GM18519 (cell line): ENCODE measurements around the gene GIGYF2.
A peak's percentile ranks its signal among the peaks of the same experiment; 100 is the strongest.
"Not testable (repeated sequence)": the region's sequence is repeated elsewhere in the genome, so short reads cannot be mapped to it uniquely, and the experiment has no call there.

Experiments used
- ATAC-seq: cut with Tn5 transposase; IDR thresholded peaks from one replicate; pipeline ENCODE4 v1.9.1; 2021; ENCODE audit warnings: mild to moderate bottlenecking, moderate library complexity; ENCODE audit not compliant: unreplicated experiment, low FRiP score

GIGYF2 gene

GRCh38 chr2:232697059-232697806, at the start of gene GIGYF2:
GIGYF2 (plus strand) TSS chr2:232697331; CDS start chr2:232735198, 37,867 bp downstream.
- peak; percentile 56 for ATAC-seq

GRCh38 chr2:232649033-232649432, 48.1 kb upstream of the GIGYF2 start:
- ATAC-seq: no peak

GRCh38 chr2:232652505-232652851, 44.7 kb upstream of the GIGYF2 start:
- no peak for ATAC-seq

GRCh38 chr2:232653441-232653840, 43.7 kb upstream of the GIGYF2 start:
- no peak for ATAC-seq

GRCh38 chr2:232655392-232655791, 41.7 kb upstream of the GIGYF2 start:
- no peak for ATAC-seq

GRCh38 chr2:232658217-232658785, 38.8 kb upstream of the GIGYF2 start:
- ATAC-seq: no peak

GRCh38 chr2:232659359-232659758, 37.8 kb upstream of the GIGYF2 start:
- ATAC-seq: no peak

GRCh38 chr2:232662486-232663260, 34.5 kb upstream of the GIGYF2 start:
- ATAC-seq: no peak

GRCh38 chr2:232666051-232666805, 30.9 kb upstream of the GIGYF2 start:
- no peak for ATAC-seq

- no peak for ATAC-seq
Observed at GRCh38 chr2:232667989-232668583, 29.0 kb upstream of the GIGYF2 start.

- no peak for ATAC-seq
Observed at GRCh38 chr2:232668805-232669444, 28.2 kb upstream of the GIGYF2 start.

GRCh38 chr2:232672588-232672987, 24.5 kb upstream of the GIGYF2 start:
- no peak for ATAC-seq

GRCh38 chr2:232674491-232674890, 22.6 kb upstream of the GIGYF2 start:
- ATAC-seq: no peak

GRCh38 chr2:232675381-232675780, 21.8 kb upstream of the GIGYF2 start:
- no peak for ATAC-seq

- ATAC-seq: no peak
Observed at GRCh38 chr2:232680006-232680405, 17.1 kb upstream of the GIGYF2 start.

- no peak for ATAC-seq
Observed at GRCh38 chr2:232681527-232681926, 15.6 kb upstream of the GIGYF2 start.

GRCh38 chr2:232683368-232683767, 13.8 kb upstream of the GIGYF2 start:
- ATAC-seq: no peak

GRCh38 chr2:232685391-232685790, 11.7 kb upstream of the GIGYF2 start:
- not testable (repeated sequence) for ATAC-seq

- ATAC-seq: no peak
Observed at GRCh38 chr2:232687382-232688160, 9.6 kb upstream of the GIGYF2 start.
